GM10248 (cell line): ENCODE data around the gene FABP6.

Source experiments
- CTCF ChIA-PET: fragments of 300-600 bp; sonication (Branson Sonifier 250); formaldehyde crosslinking; extraction: SDS; loops from one replicate; lab custom pipeline; 2021; ENCODE audit warnings: antibody characterized with exemption; lab: Yijun Ruan, JAX
- POLR2A ChIA-PET: fragments of 350-650 bp; sonication (Branson Sonifier 250); formaldehyde crosslinking; extraction: SDS; loops from one replicate; lab custom pipeline; 2020; ENCODE audit warnings: antibody characterized with exemption; lab: Yijun Ruan, JAX
- DNase-seq: peaks from one replicate; pipeline ENCODE4 v3.0.0; 2012; ENCODE audit errors: extremely low spot score
- CTCF ChIP-seq: IDR thresholded peaks from 2 replicates; pipeline ENCODE4 v1.5.1; 2012; ENCODE audit warnings: mild to moderate bottlenecking, low read depth; ENCODE audit errors: extremely low read depth, missing control alignments, control extremely low read depth

FABP6 gene, protein sequence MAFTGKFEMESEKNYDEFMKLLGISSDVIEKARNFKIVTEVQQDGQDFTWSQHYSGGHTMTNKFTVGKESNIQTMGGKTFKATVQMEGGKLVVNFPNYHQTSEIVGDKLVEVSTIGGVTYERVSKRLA

DNA sequence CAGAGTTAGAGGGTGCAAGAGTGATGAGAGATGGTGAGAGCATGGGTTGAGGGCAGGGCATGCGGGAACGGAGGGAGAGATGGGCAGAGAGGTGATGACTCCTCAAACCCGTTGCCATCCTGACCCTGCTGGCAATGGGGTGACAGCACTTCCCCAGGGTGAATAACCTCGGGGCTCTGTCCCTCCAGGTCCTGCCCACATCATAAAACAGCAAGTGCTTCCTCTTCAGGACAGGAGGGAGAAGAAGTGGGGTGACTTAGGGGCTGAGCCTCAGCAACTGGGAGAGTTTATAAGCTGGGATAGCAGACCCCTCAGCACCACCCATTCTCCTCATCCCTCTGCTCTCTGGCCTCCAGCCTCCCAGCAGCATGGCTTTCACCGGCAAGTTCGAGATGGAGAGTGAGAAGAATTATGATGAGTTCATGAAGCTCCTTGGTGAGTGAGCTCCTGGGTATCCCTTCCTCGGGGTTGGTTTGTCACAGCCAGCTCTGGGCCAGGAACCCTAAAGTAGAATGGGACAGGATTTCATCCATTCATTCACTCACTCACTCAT lies at the start of gene FABP6:
Gene FABP6, plus strand, starts transcription at position 317 of the 553 bp plus-strand sequence. Its CDS starts 52 bp downstream, at position 369.
- CTCF ChIA-PET, result interaction anchor here (0.9 to 1.6 kb wide), 4 partner anchors 10 to 30 kb away, joined by 3 to 5 read pairs (median 3); no protein-coding TSS in a partner anchor
- POLR2A ChIA-PET, result no interaction called here
- no peak for TF ChIP-seq CTCF
- no peak for DNase-seq

DNA sequence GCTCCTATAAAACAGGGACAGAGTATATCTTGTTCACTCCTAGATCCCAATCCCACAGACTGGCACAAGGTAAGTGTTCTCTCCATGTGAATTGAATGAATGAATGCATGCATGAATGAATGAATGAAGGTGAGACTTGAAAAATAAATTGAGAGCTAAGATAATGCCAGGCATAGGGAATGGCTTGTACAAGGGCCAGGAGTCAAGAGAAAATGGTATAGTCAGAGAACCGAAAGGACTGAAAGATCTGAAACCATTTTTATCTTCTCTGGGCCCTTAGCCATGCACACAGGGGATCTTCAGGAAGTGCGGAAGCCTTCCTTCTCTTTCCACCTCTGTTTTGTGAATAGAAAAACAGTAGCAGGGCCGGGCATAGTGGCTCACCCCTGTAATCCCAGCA lies 48.4 kb upstream of the FABP6 start:
- no peak for TF ChIP-seq CTCF
- ChIA-PET POLR2A (no interaction called here), CTCF (interaction anchor here (1.3 to 1.8 kb wide), 2 partner anchors 18 to 164 kb away, joined by 3 to 4 read pairs; no protein-coding TSS in a partner anchor)
- DNase-seq, result no peak

- ChIA-PET CTCF (interaction anchor here (1.3 to 1.8 kb wide), 2 partner anchors 16 to 162 kb away, joined by 3 to 4 read pairs; no protein-coding TSS in a partner anchor), POLR2A (no interaction called here)
- no peak for TF ChIP-seq CTCF
- no peak for DNase-seq
Observed at GRCh38 chr5:160181965-160182622, 47.2 kb upstream of the FABP6 start.

- POLR2A ChIA-PET, result no interaction called here
- CTCF ChIA-PET, result interaction anchor here (0.8 to 1.2 kb wide), 2 partner anchors 17 to 161 kb away, joined by 3 read pairs; no protein-coding TSS in a partner anchor
- no peak for TF ChIP-seq CTCF
- no peak for DNase-seq
Observed at GRCh38 chr5:160183075-160183474, 46.2 kb upstream of the FABP6 start.

DNA sequence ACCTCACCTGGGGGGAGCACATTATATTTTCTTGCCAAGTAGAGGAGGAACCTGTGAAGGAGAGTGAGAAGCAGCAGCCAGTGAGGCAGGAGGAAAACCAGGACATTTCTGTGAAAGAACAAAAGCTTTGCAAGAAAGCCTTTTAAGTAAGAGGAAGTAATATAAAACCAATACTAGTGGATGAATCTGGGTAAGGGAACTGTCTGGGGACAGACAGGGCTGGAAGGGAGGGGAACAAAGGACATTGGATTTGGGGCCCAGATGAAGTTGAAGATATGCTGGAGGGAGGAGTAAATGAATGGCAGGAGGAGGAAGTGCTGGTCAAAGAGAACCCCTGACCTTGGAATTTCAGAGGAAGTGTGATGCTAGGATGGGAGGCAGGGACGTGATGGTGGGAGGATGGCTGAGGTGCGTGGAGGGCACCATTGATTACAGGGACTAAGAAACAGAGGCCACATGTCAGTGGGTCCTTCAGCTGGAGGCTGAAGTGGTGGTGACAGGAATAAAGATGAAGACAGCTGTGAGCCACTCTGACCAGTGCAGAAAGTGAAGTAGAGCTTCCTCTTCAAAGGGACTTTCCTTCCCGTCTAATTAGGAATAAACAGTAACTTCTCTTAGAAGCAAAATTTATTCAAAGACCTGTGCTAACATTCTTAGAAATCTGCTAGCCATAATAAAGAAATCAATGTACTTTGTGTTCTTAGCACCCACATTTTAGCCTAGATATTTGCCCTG lies 43.5 kb upstream of the FABP6 start:
- POLR2A ChIA-PET, result no interaction called here

More for the DNA sequence above, 43.5 kb upstream of the FABP6 start:
- CTCF ChIA-PET, result interaction anchor here (1.3 kb wide), 1 partner anchor 26 kb away, joined by 3 read pairs; no protein-coding TSS in a partner anchor
- DNase-seq, result no peak
- TF ChIP-seq CTCF, result no peak
